NCI-H2227 (cell line): ENCODE results near the gene SUFU.
"Not testable (repeated sequence)": the region's sequence is repeated elsewhere in the genome, so short reads cannot be mapped to it uniquely, and the experiment has no call there.

Source experiments
- DNase-seq: peaks from one replicate; lab custom pipeline; 2025; ENCODE audit not compliant: unreplicated experiment; lab: John Stamatoyannopoulos, UW

SUFU gene

GRCh38 chr10:102479651-102480050 is 24.1 kb upstream of the SUFU start:
- no peak for DNase-seq

- no peak for DNase-seq
These were observed 23.4 kb upstream of the SUFU start for GRCh38 chr10:102480396-102480795.

GRCh38 chr10:102484021-102484420 is 19.8 kb upstream of the SUFU start:
- no peak for DNase-seq

DNA sequence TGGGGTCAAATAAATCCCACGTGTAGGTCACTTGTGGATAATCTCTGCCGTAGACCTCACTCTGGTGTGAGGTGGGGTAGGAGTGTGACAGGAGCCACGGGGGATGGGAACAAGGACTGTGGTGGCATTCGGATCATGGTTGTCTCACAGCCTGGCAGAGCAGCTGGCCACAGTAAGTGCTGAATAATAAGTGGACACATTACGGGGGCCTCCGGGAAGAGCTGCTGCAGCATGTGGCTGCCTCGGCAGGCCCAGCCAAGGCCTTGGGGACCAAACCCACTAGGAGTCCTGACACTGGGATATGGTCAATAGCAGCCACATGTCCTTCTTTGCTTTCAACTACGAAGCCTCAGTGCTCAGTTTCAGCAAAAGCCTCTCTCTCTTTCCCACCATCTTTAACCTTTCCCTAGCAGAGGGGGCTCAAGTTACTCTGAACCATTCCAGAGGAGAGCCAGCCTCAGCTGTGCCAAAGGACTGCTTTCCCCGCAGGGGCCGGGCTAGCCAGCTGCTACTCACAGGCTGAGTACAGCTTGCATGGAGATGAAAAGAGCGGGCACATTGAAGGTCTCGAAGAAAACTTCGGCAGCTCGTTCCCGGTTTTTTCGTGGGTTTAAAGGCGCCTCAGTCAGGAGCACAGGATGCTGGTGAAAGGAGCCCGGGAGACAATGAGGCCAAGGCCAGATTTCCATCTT is 18.5 kb upstream of the SUFU start:
- no peak for DNase-seq

GRCh38 chr10:102491136-102491535 is 12.6 kb upstream of the SUFU start:
- no peak for DNase-seq

DNA sequence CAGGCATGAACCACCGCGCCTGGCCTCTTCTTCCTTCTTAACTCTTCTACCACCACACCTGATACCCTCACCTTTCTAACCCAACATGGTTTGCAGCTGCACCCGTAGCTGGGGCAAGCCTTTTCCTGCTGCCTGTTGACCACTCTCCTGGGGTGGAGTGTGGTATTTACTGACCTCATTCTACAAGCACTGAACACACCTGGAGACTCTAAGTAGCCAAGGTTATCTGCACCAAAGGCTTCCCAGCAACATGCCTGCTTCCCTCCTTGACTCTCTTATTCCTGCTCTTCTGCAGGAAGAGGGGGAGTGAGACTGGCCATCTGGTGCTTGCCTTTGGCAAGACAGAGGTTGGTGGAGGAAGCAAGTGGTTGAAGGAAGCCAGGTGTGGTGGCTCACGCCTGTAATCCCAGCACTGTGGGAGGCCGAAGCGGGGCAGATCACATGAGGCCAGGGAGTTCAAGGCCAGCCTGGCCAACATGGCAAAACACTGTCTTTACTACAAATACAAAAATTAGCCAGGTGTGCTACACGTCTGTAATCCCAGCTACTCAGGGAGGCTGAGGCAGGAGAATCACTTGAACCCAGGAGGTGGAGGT is 11.3 kb upstream of the SUFU start:
- no peak for DNase-seq

GRCh38 chr10:102492983-102493382 is 10.8 kb upstream of the SUFU start:
- no peak for DNase-seq

- DNase-seq, result no peak
These were observed 10.0 kb upstream of the SUFU start for GRCh38 chr10:102493771-102494170.

DNA sequence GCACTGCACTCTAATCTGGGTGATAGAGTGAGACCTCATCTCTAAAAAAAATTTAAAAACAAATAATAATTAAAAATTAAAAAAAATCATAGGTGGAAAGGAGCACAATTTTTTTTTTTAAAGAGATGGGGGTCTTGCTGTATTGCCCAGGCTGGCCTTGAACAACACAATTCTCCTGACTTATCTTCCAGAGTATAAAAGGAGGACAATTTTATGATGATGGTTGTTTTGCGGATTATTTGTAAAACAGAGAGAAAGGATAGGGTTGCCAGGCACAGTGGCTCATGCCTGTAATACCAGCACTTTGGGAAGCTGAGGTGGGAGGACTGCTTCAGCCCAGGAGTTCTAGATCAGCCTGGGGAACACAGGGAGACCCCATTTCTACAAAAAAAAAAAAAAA is 6.2 kb upstream of the SUFU start:
- no peak for DNase-seq

DNA sequence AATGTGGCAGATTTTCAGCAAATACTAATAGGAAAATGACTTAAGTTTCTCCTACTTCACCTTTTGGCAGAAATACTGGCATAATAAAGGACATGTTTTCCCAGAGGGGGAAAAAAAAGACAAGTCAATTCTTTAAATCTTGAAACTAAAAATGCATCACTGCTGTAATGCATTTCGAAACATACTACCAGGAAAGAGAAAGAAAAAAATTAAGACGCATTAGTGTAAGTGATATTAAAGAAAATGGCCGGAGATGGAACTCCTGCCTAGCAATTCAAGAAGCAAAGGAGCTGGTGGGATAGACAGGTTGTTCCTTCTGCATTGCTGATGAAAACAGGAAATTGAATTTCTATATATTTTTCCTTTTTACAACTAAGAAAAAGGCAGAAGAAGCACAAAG is 4.4 kb upstream of the SUFU start:
- no peak for DNase-seq

DNA sequence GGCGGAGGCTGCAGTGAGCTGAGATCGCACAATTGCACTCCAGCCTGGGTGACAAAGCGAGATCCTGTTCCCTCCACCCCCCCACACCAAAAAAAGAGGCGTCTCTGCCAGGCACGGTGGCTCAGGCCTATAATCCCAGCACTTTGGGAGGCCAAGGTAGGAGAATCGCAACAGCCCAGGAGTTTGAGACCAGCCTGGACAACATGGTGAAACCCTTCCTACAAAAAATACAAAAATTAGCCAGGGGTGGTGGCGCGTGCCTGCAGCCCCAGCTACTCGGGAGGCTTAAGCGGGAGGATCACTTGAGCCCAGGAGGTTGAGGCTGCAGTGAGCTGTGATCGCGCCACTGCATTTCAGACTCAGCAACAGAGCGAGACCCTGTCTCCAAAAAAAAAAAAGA is 3.1 kb upstream of the SUFU start:
- DNase-seq, result not testable (repeated sequence)

GRCh38 chr10:102501201-102502028 is 2.4 kb upstream of the SUFU start:
- DNase-seq, result no peak

DNA sequence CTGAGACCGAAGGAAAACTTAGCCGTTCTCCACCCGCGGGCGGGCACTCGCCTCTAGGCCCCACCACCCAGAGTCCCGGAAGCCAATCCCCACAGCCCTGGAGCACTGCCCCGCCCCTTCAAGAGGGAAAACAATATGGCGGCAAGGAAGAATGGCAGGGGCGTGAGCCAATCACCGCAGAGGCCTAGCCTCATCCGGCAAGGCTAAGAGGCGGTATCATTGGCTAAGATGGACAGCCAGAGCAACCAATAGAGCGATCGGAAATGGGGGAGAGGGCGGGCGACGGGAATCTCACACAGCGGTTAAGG is 1.8 kb upstream of the SUFU start:
- DNase-seq, result peak; percentile 96

- peak; percentile 97 for DNase-seq
These were observed 1.2 kb upstream of the SUFU start, which contains the start of gene ACTR1A for GRCh38 chr10:102502337-102503151. ACTR1A (minus strand) TSS chr10:102502712; CDS start chr10:102502647, 65 bp downstream.

DNA sequence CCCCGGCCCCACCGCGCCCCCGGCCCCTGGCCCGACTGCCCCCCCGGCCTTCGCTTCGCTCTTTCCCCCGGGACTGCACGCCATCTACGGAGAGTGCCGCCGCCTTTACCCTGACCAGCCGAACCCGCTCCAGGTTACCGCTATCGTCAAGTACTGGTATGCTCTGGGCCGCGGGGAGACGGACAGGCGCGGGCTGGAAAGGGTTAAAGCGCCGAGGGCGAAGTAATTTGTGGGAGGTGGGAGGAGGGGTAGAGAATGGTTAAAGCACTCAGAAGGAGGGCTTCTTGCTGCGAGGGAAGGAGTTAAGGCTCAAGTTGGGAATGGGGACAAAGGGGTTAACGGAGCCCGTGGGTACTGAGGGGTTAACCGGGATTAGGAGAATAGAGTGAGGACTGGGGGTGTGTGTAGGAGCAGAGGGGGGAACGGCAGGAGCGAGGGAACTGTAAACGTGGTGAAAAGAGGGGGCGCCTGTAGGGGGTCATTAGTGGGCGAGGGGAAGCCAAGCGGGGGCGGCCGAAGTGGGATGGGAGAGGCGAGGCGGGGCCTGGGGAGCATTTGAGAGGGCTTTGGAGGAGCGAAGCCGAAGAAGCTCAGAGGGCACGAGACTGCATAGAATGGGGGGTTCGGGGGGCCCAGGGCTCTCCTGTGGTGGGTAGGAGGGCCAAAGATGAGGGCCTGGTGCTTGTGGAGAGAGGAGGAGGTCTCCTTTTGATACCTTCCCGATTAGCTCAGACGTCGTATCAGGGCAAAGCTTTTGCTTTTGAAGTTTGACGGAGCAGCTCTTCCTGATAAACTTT is 605 bp downstream of the SUFU start:
- peak; percentile 33 for DNase-seq

DNA sequence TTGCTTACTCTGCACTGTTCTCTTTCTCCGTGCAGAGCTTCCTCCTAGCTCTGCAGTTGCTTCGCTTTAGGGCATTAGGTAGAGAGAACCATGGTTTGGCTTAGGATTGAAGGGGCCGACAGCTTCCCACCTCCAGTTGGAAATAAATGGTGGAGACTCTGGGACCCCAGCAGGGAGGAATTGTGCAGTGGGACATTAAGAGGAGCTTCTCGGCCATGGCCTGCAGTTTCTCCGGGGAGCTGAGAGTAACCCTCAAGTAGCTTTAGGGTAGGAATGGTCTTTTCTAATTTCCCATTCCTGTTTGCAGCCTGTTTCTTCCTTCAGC is 1.2 kb downstream of the SUFU start:
- no peak for DNase-seq

DNA sequence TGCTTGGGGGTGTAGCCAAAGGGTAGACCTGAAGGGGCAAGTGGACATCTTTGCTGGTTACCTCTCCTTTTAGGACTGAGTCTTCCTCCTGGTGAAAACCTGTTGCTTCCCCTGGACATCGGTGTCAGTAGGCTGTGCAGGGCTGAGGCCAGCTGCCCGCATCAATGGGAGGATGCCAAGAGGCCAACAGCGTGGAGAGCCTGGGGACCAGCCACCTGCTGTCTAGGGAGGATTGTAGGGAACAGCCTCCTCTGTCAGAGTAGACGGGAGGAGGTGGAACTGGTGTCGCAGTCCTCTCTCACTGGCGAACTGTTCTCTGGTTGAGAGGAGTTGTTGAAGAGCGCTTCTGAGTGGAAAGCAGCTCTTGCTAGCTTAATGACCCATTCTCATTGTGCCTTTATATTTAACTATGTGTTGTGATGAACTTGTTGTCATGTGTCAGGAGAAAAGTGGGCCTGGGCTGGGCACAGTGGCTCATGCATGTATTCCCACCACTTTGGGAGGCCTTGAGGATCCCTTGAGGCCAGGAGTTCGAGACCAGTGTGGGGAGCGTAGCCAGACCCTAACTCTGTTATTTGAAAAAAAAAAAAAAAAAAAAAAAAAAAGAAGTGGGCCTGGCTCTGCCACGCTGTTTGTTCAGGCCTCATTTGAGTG is 1.8 kb downstream of the SUFU start:
- no peak for DNase-seq

GRCh38 chr10:102507521-102507920 is 3.7 kb downstream of the SUFU start:
- no peak for DNase-seq

DNA sequence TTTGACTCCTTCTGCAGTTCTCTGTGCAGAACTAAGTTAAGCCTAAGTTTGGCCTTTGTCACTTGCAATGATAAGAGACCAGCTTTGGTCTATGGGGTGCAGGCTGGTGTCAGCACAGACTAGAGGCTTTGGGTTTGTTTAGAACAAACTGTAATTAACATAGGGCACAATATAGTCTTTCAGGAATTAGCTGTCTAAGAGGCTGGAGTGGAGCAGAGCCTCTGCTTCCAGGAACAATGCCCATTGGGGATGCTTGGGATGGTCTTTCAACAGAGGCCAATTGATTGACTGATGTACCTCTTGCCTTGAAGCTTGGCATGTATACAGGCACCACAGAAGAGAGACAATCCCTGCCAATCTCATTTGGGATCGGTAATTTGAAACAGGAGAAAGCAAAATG is 4.7 kb downstream of the SUFU start:
- no peak for DNase-seq

GRCh38 chr10:102509387-102509786 is 5.6 kb downstream of the SUFU start:
- no peak for DNase-seq
